HG03066 (cell line): ENCODE data around the gene PRDM16.

Source experiments
- ATAC-seq: cut with Tn5 transposase; IDR thresholded peaks from one replicate; pipeline ENCODE4 v1.9.1; 2021; ENCODE audit warnings: low read depth; ENCODE audit not compliant: unreplicated experiment

The PRDM16 gene

GRCh38 chr1:3401585-3402257 lies 332.7 kb downstream of the PRDM16 start:
- ATAC-seq, result no peak

DNA sequence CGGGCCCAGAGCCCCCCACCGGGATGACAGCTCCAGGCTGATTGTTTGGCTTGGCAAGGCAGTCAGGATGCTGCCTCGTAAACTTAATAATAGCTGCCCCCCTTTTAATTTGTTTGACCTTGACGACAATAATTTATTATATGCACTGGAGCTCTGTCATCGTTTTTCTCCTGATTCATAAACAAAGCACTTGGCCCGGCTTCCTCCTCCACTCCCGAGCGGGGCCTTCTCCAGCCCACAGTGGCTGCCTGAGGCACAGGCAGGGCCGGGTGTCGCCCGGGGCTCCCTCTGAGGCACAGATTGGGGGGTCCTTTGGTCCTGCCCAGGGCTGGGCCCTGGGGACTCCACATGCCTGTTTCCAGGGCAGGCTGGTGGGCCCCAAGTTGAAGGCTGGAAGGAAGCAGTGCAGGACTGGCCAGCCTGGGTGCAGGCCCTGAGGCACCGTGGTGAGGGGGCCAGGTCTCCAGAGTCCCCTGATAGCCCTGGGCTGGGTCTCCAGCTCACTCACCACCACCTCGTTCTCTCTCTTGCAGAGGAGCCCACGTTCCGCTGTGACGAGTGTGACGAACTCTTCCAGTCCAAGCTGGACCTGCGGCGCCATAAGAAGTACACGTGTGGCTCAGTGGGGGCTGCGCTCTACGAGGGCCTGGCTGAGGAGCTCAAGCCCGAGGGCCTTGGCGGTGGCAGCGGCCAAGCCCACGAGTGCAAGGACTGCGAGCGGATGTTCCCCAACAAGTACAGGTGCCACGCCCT lies 333.4 kb downstream of the PRDM16 start:
- no peak for ATAC-seq

GRCh38 chr1:3403011-3403345 lies 334.0 kb downstream of the PRDM16 start:
- ATAC-seq, result no peak

- ATAC-seq, result no peak
These were observed 334.6 kb downstream of the PRDM16 start for GRCh38 chr1:3403388-3404231.

GRCh38 chr1:3404301-3404700 lies 335.3 kb downstream of the PRDM16 start:
- ATAC-seq, result no peak

- no peak for ATAC-seq
These were observed 335.8 kb downstream of the PRDM16 start for GRCh38 chr1:3404801-3405200.

DNA sequence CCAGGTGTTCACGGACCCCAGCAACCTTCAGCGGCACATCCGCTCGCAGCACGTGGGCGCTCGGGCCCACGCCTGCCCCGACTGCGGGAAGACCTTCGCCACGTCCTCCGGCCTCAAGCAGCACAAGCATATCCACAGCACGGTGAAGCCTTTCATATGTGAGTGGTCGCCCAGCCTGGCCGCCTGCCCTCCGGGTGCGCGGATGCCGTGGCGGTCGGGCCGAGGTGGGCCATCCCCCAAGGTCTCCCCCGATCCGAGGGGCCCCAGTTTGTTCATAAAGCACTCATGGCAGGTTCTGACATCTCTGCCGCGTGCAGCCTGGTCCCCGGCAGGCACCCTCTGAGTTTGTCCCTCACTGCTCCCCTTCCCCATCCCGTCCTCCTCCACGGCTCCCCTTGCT lies 336.5 kb downstream of the PRDM16 start:
- ATAC-seq, result no peak

DNA sequence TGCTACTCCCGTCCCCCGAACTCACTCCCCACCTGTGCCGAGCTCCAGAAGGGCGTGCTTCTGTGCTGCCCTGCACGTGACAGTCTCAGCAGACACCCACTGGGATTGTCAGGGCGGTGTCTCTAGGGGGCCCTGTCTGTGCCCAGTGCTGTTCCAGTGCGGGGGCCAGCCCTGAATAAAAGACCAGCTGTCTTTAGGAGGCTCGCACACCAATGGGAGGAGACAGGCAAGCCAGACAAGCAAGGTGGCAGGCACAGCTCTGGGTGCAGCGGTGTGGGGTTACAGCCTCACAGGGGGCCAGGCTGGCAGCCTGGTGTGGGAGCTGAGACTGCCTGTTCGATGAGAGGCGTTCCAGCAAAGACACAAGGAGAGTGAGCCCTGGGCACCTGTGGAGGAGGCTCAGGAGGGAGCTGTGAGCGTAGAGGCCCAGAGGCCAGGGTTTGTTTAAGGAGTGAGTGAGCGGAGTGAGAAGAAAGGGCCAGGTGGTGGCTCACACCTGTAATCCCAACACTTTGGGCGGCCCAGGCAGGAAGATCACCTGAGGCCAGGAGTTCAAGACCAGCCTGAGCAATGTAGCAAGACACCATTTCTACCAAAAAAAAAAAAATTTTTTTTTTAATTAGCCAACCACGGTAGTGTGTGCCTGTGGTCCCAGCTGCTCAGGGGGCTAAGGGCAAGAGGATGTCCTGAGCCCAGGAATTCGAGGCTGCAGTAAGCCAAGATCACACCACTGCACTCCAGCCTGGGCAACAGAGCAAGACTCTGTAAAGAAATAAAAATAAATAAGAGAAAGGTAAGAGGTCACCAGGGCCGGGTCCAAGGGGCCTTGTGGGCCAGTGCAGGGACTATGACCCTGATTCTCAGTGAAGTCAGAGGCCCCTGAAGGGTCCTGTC lies 337.2 kb downstream of the PRDM16 start:
- ATAC-seq, result no peak

DNA sequence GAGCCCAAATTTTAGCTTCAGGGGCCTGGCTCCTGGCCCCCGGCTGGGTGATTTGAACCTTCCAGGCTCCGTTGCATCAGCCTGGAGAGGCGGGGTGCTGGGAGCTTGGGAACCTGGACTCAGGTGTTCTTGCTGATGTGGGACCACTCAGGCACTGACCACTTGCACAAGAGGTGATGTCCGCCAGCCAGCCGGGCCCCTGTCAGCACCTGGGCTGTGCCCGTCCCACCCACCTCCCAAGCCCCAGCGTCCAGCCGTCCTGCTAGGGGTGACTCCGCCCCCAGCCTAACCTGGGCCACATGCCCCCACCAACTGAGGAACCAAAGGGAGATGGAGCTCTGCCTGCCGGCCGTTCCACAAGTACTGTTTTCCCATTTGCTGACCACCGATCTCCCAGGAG lies 338.0 kb downstream of the PRDM16 start:
- no peak for ATAC-seq

- no peak for ATAC-seq
These were observed 339.8 kb downstream of the PRDM16 start for GRCh38 chr1:3408751-3409266.

DNA sequence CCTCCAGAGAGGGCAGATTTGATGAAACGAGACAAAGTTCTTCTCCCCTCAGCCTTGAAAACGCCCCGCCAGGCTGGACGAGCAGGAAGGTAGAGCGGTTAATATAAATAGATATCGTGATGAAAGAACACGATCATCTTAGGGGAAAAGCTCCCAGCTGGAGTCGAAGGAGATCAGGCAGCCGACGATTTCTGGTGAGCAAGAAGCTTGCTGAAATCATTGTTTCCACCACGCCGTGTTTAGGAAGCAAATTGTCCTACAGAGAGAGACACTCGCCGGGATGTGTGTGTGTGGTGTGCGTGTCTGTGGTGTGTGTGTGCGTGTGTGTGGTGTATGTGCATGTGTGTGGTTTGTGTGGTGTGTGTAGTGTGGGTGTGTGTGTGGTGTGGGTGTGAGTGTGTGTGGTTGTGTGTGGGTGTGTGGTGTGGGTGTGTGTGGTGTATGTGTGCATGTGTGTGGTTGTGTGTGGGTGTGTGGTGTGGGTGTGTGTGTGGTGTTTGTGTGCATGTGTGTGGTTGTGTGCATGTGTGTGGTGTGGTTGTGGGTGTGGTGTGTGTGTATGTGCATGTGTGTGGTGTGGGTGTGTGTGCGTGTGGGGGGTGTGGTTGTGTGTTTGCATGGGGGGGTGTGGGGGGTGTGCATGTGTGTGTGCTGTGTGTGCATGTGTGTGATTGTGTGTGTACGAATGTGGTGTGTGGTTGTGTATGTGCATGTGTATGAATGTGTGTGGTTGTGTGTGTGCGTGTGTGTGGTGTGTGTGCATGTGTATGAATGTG lies 340.6 kb downstream of the PRDM16 start:
- ATAC-seq, result no peak

DNA sequence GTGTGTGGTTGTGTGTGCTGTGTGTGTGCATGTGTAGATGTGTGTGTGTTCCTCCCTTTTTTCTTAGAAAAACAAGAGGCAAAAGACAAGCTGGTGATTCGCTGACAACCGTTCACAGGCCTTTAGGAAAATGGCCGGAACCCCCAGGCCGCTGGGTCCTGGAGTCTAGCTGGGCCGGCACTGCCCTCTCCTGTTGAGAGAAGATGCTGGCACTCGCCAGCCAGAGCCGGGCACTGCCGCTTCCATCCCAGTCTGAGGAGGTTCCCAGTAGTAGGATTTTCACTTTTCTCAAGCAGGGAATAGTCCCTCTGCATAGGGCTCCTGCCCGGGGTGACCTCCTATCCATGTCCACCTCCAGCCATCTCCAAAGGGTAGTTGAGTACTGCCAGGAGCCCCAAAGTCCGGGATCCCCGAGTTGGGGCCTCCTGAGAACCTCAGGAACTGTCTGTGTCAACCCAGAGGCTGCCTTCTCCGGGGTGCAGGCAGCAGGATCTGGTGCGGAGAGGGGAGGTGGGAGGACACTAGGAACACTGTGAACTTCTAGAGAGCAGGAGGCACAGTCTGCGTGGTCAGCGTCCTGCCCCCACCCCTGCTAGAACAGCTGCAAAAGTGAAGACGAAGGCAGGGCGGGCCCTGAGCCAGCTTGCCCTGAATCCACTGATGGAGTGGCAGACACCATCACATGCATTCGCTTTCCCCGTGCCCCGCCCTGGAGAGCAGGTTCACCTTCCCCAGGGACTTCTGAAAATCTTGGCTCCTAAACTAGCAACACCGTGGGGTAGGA lies 341.3 kb downstream of the PRDM16 start:
- ATAC-seq, result no peak

- no peak for ATAC-seq
These were observed 342.8 kb downstream of the PRDM16 start for GRCh38 chr1:3411806-3412205.

GRCh38 chr1:3412376-3412775 lies 343.4 kb downstream of the PRDM16 start:
- no peak for ATAC-seq

- ATAC-seq, result no peak
These were observed 345.1 kb downstream of the PRDM16 start for GRCh38 chr1:3413975-3414710.

GRCh38 chr1:3415260-3416090 lies 346.5 kb downstream of the PRDM16 start:
- no peak for ATAC-seq

GRCh38 chr1:3417082-3417739 lies 348.2 kb downstream of the PRDM16 start:
- ATAC-seq, result no peak
